Smooth muscle cell of the brain vasculature (primary cell): ENCODE results near the gene ZNF92.
"Not testable (repeated sequence)": the region's sequence is repeated elsewhere in the genome, so short reads cannot be mapped to it uniquely, and the experiment has no call there.

Experiments
- DNase-seq: peaks from one replicate; pipeline ENCODE4 v3.0.0-alpha.2; 2012; ENCODE audit warnings: low read depth, low spot score

ZNF92 gene

DNA sequence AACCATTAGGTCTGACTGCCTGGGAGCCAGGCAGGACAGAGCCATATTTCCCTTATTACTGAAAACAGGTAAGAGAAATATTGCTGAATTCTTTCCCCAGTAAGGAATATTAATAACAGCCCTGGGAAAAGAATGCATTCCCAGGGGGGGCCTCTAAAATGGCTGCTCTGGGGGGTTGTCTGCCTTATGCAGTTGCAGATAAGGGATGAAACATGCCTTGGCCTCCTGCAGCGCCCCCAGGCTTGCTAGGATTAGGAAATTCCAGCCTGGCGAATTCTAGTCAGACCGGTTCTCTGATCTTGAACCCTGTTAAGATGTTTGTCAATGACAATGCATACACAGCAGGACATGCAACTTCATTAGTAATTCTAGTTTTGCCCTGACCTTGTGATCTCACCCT, 49.6 kb downstream of the ZNF92 start:
- DNase-seq, result not testable (repeated sequence)

DNA sequence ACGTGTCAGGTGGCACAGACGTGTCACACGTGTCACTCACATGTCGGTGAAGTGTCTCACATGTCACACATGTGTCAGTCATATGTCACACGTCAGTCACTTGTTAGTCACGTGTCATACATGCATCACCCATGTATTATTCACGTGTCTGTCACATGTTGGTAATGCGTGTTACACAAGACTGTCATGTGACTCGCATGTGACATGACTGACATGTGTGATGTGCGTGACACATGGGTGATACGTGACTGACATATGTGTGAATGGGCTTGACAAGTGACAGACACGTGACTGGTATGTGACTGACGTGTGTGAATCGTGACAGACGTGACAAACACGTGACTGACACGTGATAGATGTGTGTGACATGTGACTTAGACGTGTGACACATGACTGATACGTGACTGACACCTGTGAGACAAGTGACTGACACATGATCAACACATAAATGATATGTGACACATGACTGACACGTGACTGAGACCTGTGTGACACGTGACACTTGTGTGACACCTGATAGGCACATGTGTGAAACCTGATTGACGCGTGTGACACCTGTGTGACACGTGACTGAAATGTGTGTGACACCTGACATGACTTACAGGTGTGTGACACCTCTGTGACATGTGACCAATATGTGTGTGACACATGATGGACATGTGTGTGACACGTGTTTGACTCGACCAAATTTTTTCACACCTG, 56.1 kb downstream of the ZNF92 start:
- DNase-seq, result no peak

DNA sequence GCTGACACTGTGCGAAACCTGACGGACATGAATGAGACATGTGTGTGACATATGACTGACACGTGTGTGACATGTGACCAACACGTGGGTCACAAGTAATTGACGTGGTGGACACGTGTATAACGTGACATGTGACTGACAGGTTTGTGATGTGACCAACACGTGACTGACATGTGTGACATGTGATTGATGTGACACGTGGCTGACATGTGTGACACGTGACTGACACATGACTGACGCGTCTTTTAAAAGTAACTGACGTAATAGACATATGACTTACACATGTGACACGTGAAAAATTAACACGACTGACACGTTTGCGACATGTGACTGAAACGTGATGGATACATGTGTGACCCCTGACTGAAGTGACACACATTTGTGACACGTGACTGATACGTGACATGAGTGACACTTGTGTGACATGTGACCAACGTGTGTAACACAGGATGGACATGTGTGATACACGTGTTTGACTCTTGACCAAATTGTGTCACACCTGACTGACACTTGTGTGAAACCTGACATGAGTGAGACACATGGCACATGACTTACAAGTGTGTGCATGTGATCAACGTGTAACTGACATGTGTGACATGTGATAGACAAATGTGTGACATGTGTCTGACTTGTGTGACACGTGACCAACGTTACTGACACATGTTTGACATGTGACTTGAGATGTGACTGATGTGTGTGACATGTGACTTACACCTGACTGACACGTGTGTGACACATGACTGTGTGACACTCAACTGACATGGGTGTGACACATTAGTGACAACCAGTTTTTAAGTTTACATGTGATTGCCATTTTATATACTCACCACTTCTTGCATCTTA, 56.9 kb downstream of the ZNF92 start:
- DNase-seq, result no peak

DNA sequence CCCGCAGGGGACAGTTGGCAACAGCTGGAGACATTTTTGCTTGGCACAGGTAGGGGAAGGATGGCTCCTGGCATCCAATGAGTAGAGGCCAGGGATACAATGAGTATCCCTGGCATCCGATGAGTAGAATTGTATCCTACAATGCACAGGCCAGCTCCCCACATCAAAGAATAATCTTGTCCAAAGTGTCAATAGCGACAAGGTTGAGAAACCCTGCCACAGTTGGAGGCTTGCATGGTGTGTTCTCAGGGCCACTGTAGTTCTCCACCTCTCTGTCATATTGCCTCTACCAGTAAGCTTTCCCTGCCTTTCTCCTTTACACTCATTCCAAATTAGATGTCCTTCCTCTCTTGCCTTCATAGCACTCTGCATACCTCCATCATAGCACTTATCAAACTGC, 60.7 kb downstream of the ZNF92 start:
- DNase-seq, result no peak

DNA sequence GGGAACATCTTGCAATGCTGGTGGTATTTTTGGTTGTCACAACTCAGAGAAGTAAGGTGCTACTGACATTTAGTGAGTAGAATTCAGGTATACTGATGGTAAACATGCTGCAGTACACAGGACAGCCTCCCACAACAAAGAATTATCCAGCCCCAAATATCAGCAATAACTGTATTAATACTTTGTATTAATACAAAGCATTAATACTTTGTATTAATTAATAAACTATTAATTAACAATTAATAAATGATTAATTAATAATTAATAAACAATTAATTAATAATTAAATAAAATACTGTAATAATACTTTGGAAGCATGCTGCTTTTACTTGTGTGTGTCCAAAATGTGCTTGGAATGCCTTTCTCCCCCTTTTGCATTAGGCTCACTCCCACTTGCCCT, 62.5 kb downstream of the ZNF92 start:
- no peak for DNase-seq

DNA sequence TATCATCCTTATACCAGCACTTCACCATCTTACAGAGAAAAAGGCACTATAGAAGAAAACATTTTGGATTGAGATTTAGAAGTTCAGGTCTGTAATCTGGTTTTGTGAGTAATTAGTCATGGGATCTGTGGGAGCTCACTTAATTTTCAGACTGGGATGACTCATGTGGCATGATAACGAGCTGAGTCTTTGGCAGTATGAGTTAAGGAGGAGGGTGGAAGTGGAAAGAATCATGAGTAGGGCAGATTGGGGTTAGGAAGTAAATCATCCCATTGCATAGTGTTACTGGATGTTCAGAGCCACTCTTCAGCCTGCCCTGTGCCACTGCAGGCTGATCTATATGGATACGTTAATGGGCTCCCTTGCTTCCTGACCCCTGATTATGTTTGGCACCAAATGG, 64.9 kb downstream of the ZNF92 start:
- no peak for DNase-seq

DNA sequence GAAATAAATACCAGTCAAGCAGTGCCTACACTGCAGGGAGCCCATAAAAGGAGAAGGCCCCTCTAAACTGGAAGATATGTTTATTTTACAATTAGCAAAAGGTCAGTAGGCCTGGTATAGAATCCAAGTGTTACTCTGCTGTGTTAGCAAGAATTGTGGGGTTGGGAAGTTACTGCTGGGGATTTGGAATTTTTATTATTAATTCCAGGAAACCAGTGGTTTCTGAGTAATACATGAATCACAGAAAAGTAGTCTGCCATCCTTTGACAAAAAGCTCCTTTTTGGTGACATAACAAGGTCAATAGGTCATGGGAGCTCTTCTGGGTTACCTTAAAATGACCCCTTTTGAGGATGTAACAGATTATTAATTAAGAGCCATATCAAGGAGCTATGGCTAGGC, 67.4 kb downstream of the ZNF92 start:
- DNase-seq, result no peak

DNA sequence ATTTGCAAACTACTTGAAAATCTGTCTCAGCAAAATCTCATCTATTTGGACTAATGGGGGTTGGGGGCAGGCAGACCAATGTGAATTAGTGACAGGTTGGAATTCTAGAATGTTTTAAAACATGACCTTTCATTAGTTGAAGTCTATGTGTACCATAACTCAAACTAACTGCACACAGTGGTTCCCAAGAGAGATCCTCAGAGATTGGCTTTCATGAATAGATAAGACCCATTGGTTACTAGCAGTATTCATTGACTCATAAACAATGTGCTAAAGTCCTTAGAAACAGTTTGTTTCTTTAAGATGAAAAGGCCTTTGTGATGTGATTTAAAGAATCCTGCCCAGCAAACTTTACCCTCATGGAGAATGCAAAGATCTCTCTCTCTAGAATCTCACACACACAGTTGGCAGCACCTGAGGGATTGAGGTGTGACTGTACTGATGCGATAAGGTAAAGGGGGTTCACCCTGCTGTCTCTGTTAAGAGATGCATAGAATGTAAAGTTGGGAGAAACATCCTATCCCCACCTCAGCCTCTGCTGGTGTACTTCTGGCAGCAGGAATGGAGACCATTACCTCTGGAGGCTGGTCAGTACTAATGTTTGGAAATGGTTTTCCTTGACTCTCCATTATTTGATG, 70.7 kb downstream of the ZNF92 start:
- no peak for DNase-seq

DNA sequence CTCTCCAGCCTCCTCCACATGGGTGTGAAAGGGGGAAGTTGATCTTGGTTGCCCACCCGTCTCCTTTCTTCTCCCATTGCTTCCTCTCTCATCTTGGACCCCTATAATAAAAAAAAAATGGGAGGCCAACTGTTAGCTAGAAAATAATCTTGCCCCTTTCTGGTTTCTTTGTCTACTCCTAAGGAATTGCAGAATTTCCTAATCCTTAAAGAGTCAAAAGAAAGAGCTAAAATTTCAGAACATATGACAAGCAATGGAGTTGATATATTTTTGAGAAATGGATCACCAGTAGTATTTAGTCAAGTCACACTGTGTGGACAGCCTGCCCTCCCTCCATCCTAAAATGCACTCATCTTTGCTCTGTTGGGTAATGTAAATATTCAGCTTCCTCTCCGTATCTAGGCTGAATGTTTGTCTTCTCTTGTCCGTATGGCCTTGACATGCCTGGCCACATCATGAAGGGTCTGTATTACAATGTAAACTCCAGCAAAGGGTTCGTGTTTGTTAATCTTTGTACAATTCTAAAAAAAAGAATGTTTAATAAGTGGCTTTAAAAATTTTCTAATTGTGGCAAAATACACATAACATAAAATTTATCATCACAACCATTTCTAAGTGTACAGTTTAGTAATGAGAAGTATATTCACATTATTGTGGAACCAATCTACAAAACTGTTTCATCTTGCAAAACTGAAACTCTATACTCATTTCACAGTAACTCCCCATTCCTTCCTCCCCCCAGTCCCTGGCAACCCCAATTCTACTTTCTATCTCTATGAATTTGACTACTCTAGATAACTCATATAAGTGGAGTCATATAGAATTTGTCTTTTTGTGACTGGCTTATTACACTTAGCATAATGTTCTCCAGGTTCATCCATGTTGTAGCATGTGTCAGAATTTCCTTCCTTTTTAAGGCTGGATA, 71.5 kb downstream of the ZNF92 start:
- DNase-seq, result no peak

DNA sequence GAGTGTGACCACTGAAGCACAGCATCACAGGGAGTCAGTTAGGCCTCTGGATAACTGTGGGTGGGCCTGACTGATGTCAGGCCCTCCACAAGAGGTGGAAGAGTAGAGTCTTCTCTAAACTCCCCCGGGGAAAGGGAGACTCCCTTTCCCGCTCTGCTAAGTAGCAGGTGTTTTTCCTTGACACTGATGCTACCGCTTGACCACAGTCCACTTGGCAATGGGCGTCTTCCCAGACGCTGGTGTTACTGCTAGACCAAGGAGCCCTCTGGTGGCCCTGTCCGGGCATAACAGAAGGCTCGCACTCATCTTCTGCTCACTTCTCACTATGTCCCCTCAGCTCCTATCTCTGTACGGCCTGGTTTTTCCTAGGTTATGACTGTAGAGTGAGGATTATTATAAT, 73.4 kb downstream of the ZNF92 start:
- not testable (repeated sequence) for DNase-seq

DNA sequence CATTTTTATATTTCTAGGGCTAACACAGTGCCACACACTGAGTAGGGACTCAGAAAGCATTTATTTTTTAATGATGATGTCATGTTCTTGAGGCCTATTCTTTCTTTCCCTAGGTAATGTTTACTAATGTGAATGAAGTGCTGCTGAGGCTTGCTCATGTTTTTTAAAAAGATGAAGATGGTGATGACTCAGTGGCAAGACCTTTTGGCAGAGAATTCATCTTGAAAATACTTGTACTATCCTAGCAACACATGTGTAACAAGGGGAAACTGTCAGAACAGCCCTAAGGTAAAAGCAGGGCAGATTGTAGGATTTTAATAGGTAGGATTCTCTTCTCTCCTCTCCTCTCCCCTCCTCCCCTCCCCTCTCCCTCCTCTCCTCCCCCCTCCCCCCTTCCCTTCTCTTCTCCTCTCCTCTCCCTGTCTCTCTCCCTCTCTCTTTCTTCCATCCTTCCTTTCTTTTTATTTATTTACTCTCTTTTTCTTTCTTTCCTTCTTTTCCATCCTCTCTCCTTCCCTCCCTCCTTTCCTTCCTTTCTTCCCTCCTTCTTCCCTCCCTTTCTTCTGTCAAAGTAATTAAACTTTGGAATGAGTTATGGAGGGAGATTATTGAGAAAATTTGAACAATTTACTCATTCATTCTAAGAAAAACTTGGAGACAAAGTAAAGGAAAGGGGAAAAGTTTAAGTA, 75.3 kb downstream of the ZNF92 start:
- no peak for DNase-seq

DNA sequence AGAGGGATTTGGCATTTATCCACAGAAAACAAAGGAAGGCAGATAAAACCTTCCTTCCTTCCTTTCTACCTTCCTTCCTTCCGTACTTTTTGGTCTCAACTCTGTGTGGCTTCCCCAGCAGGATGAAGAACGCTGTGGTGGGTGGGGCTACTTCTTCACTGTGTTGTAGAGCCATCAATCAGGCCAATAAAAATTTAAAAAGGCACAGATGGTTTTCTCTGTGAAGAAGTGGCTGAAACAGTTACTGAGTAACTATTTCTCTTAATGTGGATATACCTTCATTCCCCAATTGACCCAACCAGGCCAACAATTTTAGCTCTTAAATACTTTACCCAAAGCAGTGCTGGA, 75.8 kb downstream of the ZNF92 start:
- DNase-seq, result no peak
